ENCODE results near the gene SCRN2.

Gene SCRN2

DNA sequence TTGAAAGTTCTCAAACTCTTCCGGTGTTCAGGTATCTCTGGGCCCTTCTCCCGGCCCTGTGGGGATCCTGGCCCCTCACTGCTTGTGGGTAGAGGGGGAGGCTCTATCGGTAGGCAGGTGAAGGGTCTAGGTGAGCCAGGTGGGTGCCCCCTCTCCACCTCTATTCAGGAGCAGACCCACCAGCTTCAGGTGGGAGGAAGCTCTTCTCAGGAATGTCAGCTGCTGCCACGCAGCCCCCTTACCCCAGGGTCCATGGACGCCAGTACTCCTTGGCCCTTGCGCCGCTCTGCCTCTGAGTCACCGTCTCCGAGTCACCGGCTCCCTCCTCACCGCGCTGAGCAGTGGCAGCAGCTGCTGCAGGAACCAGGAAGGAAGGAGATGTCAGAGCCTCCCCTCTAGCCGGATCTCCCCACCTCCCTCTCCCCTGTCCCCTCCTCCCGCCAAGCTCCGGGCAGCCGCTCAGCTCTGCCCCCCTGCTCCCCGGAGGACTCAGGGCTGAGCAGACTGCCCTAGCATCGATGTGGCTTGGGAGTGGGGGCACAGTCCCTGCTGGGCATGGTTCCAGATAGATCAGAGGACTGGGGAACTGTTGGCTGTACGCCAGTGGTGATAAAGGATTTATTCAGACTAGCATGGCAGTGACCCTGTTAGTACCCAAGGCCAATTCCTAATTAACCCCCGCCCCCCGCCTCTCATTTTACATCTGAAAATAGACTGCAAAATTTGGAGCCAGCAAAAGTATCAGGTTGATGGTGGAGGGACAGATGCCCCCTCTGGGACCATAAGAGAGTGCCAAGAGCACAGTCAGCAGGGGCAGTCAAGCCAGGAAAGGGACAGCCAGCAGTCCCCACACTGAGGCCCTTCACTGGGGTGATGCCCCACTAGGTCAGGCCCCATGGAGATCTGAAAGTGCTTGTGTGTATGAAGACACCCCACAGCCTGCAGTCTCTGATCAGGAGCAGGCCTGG is 19.4 kb downstream of the SCRN2 start, which contains the start of gene OSBPL7:
TSS of gene OSBPL7 (minus strand) at position 371 of the 968 bp plus-strand sequence. CDS start 1,516 bp downstream, outside the sequence.
- peak; percentile 77 for DNase-seq (ENCODE audit: low spot score)

DNA sequence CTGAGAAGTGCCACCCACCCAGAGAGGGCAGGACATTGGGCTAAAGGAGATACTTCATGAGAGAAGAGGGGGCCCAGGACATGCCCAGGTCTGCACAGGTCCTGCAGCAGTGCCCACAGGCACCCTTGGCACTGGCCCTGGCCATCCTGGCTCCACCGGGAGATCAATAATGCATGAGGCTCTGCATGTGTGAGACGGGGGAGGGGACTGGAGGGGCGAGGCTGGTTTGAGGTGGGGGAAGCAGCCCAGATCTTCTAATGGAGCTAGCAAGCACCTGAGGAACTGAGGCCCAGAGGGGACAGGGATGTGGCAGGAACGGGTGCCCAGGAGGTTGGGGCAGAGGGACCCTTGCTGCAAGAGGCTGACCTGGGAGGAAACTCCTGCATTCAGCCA is 20.0 kb downstream of the SCRN2 start:
- no peak for DNase-seq (ENCODE audit: low spot score)

DNA sequence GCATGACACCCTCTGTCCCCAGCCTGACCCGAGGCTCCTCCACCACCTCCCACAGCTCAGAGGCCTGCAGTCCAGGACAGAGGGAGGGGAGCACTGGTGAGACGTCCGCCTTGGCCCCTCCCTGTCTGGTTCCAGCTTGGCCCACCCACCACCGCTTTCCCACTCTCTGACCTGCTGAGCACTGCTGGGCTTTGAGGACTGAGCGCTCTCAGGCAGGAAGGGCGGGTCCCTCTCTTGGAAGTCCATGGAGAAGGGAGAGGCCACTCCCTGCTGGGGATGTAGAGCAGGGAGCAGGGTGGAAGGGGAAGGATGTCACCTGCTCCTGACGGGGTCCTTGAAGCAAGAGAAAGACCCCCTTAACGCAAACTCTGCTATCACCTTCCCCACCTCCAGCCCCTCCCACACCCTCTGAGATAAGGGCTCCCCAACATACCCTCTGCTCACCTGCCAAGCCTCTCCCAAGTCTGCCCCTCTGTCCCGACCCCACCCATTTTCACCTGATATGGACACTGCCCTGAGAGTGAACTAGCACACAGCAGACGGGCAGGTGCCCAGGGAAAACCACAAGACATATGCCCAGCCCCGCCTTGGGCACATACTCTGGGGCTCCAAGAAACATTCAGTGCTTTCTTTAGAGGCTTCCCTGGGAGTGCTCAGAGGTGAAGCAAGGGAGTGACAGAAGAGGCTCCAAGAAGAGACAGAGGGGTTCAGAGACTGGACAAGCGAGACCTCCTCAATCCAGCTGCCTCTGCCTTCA is 20.9 kb downstream of the SCRN2 start:
- DNase-seq (ENCODE audit: low spot score) = no peak

DNA sequence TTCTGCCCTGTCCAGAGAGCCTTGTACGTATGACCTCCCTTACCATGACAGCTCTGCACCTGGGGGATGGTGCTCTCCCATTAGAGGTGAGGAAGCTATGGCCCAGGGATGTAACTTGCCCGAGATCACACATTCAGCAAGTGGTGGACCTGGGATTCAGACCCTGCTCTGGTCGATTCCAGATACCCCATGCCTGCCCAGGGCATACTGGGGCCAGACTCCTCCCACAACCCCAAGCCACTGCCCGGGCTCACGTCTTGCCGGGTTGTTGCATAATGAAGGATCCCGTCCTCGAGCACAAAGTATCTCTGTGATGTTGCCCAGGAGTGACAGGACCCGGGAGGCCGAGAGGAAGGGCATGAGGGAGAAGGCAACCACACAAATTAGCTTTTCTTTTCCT is 21.6 kb downstream of the SCRN2 start:
- no peak for DNase-seq (ENCODE audit: low spot score)

DNA sequence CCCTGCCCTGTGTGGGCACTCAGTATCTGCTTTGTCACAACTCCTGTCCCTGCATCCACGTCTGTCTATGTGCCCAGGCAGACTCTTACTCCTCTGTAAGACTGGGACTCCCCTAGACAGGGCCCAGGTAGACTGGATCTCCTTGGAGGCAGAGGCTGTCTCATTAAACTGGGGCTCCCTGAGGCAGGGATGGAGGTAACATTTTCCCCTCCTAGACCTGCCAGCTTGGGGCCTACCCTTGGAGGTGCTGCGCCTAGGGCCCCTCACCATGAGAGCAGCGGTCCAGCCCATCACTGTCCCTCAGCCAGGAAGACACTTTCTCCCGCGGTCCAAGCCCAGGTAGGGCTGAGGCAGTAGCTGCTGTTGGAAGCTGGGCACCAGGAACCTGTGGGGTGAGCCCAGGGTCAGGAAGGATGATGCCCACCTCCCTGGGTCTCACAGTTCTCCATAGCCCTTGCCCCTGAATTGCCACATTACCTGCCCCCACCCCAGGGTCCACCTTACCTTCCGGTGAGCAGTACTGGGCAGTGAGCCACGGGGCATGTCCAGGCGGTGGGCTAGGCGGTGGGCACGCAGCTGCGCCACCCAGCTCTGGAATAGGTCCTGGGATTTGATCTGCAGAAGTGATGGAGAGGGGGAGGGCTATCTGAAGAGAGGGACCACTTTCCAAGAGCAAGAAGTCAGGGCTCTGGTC is 22.9 kb downstream of the SCRN2 start:
- DNase-seq (ENCODE audit: low spot score) = no peak

DNA sequence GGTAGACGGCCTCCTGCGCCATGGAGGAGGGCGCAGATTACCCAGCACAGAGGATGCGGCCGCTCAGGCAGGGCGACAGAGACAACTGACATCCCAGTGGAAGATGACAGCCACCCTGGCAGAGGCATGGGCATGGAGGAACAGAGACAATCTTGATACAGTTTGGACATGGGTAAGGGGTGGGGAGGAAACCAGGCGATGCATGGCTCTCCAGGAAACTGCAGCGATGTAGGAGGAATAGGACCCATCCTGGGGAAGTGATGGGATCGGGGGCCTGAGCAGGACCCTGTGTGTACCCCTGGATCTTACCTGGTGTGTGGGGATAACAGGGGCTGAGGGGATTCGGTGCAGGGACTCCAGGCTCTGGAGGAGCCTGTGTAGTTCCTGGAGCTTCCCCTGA is 24.1 kb downstream of the SCRN2 start:
- DNase-seq (ENCODE audit: low spot score) = no peak

DNA sequence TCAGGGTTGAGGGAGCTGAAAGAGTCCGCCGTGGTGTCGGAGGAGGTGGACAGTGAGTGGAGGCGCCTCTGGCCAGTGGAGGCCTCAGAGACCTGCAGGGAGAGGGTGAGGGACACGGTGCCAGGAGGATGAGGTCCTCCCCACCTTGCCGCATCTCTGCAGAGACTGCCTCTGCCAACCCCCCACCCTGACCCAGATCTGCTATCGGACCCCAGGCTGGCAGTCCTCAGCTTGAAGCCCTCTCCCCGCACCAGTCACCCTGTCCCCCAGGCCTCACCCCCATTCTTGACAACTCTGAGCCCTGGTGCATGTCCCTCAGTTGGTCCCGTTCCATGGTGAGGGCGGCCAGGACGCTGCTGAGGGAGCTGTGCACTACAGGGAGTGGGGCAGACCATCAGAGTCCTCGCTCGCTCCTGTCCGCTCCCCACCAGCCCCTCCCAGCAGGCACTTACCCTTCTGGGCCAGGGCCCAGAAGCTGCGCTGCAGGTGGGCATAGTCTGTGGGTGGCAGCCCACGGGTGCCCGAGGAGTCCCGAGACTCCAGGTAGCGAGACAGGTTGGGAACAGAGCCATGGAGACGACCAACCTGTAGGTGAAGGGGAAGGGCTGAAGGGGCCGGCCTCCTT is 24.9 kb downstream of the SCRN2 start:
- DNase-seq (ENCODE audit: low spot score) = no peak

DNA sequence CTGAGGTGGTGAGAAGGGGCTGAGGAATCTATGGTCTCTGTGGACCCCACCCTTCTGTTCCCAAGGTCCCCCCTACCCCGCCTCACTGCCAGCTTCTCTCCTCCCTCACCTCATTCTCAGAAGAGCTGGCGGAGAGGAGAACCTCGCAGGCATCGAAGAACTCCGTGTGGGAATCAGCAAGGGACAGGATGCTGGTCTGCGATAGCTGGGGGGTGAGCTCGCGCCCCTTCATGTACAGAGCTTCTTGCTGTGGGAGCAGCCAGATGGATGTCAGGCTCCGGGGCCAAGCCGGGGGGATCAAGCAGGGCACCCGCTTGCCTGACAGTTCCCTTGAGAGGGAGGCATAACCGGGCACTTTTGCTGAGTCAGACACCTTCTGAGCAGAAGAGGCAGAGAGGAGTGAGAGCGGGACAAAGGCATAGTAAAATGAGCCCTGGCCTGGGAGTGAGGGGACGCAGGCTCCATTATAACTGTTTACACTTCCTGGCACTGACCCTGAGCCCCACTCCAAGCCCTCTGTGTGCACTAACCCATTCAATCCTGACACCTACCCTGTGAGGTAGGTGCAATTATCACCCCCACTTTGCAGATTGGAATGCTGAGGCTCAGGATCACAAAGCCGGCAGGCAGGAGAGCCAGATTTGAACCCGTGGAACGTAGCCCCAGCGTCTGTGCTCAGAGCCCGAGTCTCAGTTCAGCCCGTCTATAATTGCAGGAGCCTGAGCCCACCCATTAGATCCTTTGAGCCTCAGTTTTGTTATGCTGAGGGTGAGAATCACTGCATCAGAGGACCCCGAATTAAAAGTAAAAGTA is 25.8 kb downstream of the SCRN2 start:
- DNase-seq (ENCODE audit: low spot score) = no peak

DNA sequence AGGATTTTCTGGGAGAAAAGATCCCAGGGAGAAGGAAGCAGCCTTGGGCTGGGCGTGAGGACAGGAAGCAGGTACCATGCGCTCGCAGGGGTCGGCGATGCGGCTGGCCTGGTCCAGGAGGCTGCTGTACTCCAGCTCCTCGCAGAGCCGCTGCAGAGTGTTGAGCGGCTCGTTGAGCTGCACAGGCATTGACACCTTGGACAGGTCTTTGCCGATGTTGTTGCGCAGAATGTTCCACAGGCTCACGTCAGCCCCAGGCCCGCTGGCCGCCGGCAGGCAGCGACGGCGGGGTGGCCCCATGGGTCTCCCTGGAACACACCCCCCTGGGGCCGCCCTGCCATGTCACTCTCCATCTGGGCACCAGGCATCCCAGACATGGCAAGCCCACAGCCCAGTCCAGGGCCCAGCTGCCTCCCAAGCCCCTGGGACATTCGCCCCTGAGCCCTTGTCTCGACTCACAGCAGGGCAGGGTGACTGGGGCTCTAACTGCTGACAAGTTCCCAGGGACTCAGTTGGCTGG is 27.5 kb downstream of the SCRN2 start:
- DNase-seq (ENCODE audit: low spot score) = no peak

DNA sequence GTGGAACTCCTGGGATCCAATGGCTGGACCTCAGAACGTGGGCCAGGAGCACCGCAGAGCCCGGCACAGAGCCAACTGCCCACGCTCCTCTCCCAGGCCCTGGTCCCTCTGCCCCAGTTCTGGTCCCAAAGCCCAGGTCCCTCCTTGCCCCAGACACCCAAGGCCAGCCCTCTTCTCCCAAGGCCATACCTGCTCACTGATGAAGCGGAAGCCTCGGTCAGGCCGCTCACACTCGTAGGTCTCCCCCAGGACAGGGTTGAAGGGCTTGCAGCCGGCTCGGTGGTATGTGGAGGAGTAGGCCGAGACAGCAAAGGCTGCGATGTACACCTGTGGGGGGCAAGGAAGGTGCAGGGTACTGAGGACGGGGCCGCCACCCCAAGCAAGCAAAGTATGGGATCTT is 28.0 kb downstream of the SCRN2 start:
- DNase-seq (ENCODE audit: low spot score) = no peak

DNA sequence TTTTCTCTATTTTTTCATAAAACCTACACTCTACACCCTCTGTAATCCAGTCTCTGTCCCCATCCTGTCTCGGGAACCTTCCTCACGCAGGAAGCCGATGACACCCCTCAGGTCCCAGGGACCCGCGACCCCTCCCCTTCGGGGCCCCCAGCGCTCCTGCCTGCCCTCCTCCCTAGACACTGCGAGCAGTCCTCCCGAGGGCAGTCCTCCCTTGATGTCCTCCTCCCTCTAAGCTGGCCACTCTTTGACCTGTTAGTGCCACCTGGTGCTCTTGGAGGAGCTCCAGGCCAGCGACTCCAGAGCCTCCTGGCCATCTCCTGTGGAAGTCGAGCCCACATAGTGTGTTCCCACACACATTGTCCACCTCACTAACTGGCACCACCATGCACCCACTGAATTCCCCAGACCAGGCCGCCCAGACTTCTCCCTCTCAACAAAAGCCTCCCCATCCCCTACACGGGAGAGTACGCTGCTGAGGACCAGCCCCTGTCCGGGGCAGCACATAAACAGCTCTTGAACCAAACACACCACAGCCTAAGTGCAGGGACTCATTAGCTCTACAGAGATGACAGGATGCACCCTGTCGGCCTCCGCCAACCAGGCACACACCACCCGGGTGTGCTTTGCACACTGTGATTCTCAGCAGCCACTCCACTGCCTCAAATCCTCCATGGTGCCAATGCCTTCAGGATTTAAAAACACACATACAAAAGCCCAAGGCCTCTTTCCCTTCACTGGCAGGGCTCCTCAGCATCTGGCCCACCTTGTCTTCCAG is 28.7 kb downstream of the SCRN2 start:
- no peak for DNase-seq (ENCODE audit: low spot score)

DNA sequence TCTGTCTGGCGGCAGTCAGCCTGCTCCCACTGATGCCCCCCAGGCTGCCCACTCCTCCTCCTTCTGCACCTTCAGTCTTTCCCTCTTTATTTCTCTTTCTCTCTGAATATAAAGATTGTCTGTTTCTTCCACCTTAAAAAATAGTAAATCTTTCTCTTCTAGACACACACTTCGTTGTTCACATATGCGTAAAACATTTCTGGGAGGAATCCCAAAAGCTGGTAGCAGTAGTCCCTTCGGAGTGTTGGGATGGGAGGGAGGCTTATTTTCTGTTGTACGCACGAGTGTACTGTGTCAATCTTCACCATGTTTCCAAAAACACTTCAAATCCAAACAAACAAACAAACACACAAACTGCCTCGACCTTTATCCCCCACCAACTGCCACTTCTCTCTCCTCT is 29.4 kb downstream of the SCRN2 start:
- DNase-seq (ENCODE audit: low spot score) = no peak

DNA sequence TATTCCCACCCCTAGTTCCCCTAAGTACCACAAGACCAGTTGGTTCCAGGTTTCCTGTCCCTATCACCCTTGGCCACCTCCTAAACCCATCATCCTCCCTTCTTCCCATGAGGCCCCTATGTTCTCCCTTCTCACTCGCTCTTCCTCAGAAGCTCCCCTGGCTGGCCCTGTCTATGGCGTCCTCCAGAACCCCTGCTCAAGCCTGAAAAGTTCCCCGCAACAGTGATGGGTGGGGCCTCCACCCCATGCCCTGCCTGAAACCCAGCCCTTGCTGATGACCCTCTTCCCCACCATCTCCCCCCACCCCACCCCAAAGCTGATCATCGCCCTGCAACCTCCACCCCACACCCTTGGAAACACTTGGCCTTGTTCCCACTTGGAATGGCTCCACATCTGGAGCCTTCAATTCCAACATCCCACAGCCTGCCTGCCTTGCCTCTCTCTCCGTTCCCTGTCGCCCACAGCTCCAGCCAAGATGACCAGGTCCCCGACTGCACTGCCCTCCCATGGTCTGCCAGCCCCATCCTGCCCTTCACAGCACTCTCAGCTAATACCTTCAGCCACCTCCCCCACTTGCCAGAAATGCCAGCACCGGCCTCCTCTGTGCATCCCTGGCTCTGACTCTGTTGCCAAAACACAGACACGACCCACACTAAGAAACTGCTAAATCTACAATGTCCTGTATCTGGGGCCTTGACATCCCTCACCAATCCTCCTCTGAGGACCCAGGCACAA is 30.0 kb downstream of the SCRN2 start:
- DNase-seq (ENCODE audit: low spot score) = no peak

DNA sequence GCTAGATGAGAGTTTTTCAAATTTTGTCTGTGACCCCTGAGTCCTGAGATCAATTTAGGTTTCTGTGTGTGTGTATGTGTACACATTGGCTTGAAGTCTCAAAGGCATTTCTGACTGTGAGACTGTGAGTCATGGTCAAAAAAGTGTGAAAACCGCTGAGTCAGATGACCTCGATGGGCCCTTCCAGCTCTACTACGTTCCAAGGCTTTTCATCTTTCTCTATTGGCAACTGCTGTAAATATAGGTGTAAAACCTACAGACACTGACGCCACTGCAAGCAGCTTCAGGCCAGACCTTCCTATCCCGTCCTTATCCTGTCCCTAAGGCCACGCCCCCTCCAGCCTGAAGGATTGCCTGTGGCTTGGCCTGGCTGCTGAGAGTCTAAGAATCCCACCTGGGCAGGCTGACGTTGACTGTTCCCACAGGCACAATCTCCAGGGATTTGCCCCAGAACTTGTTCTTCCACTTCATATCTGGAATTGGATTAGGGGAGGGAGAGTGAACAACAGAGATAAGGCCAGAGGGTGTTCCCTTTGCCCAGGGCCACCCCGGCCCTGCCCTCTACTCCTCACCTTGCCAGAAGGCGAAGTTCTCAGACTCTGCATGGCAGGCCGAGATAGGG is 30.8 kb downstream of the SCRN2 start:
- DNase-seq (ENCODE audit: low spot score) = no peak

DNA sequence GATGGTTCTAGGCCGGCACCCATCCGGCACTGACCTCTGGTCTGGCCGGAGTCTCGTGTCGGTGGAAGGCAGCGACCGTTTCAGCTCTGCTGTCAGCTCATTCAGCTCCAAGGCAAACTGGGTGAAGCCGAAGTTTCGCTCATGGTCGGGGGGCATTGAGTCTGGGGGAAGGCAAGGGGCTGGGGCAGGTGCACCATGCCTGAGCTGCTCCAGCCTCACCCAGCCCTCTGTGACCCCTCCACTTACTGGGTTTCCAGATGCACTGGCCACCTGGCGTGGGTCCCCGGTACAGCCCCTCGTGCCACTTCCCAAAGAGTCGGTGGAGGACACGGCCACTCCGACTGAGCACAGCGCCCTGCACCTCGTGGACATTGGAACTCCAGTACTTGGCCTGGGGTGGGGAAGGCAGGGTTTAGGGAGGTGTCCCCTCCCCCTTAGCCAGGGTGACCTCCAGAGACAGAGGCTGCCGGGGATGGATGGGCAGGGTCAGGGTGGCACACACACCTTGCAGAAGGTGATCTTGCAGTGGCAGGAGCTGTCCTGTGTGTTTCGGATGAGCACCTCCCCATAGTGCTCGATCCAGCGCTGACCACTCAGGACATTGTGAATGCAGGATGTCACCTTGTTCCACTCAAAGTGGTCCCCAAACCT is 32.1 kb downstream of the SCRN2 start:
- no peak for DNase-seq (ENCODE audit: low spot score)

DNA sequence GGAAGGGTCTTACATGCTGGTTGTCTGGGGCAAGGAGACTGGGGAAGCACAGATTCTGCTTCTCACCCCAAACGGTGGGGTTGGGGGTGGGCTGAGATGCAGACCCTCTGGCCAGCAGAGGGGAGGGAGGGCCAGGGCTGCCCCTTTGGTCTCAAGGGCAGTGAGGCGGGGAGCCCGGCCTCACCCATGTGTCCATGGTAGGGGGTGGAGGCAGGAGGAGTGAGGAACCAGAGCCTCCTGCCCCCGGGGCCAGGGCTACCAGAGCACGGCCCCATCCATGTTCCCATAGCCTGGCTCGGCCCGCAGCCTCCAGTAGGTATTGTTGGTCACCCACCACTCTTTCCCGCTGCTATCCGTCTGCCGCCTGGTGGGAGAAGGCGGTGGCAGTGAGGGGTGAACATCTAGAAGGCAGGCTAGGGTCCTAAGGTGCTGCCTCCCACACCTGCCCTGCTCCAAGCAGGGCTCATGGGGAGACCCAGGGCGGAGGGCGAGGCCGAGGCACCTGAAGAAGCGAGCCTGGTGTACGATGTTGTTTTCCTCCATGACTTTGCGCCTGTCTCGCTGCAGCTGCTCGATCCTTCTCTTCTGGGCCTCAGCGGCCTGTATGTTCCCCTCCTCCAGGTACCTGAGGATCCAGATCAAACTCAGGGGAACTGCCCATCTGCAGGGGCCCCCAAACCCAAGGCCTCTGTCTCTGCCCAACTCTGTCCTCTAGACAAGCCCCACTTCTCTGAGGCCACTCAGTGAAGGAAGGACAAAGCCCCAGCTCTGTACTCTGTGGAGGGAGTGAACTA is 32.8 kb downstream of the SCRN2 start:
- no peak for DNase-seq (ENCODE audit: low spot score)

DNA sequence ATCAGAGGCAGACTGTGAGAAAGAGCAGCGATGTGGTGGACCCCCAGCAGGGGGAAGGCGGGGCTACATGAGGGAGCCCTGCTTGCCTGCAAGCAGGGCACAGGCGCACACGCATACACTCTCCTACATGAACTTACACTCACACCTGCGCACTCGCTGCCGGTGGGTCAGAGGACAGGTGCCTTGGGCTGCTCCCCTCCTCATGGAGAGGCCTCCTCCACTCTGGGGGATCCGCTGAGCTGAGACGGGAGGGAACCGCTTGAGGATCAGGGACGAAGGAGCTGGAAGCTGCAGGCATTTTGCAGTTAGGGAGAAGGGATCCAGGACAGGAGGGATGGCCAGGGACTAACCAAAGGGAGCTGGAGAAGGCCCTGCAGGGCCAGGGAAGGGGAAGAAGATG is 33.7 kb downstream of the SCRN2 start:
- DNase-seq (ENCODE audit: low spot score) = no peak

DNA sequence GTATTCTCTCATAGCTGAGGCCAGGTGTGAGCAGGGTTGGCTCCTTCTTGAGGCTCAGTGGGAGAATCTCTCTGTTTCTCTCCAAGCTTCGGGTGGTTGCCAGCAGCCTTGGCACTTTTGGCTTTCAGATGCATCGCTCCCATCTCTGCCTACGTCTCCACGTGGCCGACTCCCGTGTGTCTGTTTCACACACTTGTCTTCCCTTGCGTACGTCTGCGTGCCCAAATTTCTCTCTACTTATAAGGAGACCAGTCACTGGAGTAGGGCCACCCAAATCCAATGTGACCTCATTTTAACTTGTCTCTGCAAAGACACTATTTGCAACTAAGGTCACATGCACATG is 34.2 kb downstream of the SCRN2 start:
- no peak for DNase-seq (ENCODE audit: low spot score)
